Omental fat pad (tissue), 4 donors: ENCODE data around the gene STAG2. TPM values are rescaled to one million over a fixed set of nuclear protein-coding genes. Genes with fewer than 3 reads are reported as not detected.

Experiments used
- ATAC-seq: fragments of 150-250 bp; one replicate; pipeline ENCODE4 v1.9.1; 2016; ENCODE audit warnings: mild to moderate bottlenecking, moderate library complexity; ENCODE audit not compliant: low FRiP score
- DNase-seq: peaks from one replicate; pipeline ENCODE4 v3.0.0-alpha.2; 2019; ENCODE audit warnings: low spot score
- total RNA-seq, 4 donors: library from RNA; depleted of rRNA; stranded (reverse); fragments of >200 nt; gene quantifications; one replicate each; pipeline ENCODE4 v1.1.0, GENCODE V29; 2016
- TF ChIP-seq, protein P1 (sequence below), 3 donors: fragments of 450-650 bp; IDR thresholded peaks; one replicate each; pipeline ENCODE4 v1.5.1; 2016 to 2017; ENCODE audit warnings: antibody characterized with exemption in 3 of 3, mild to moderate bottlenecking in 3 of 3, moderate library complexity in 2 of 3

STAG2 gene
- total RNA-seq, 4 donors from 2014 or later, result 41.4 to 83.2 (median 58.9) TPM

- TF ChIP-seq, protein P1, sequence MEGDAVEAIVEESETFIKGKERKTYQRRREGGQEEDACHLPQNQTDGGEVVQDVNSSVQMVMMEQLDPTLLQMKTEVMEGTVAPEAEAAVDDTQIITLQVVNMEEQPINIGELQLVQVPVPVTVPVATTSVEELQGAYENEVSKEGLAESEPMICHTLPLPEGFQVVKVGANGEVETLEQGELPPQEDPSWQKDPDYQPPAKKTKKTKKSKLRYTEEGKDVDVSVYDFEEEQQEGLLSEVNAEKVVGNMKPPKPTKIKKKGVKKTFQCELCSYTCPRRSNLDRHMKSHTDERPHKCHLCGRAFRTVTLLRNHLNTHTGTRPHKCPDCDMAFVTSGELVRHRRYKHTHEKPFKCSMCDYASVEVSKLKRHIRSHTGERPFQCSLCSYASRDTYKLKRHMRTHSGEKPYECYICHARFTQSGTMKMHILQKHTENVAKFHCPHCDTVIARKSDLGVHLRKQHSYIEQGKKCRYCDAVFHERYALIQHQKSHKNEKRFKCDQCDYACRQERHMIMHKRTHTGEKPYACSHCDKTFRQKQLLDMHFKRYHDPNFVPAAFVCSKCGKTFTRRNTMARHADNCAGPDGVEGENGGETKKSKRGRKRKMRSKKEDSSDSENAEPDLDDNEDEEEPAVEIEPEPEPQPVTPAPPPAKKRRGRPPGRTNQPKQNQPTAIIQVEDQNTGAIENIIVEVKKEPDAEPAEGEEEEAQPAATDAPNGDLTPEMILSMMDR (IDR thresholded peaks at IDR 0.05), result no peak
- DNase-seq (no peak), ATAC-seq (no peak)
These were observed 531 bp downstream of the STAG2 start for GRCh38 chrX:123962006-123962467.

DNA sequence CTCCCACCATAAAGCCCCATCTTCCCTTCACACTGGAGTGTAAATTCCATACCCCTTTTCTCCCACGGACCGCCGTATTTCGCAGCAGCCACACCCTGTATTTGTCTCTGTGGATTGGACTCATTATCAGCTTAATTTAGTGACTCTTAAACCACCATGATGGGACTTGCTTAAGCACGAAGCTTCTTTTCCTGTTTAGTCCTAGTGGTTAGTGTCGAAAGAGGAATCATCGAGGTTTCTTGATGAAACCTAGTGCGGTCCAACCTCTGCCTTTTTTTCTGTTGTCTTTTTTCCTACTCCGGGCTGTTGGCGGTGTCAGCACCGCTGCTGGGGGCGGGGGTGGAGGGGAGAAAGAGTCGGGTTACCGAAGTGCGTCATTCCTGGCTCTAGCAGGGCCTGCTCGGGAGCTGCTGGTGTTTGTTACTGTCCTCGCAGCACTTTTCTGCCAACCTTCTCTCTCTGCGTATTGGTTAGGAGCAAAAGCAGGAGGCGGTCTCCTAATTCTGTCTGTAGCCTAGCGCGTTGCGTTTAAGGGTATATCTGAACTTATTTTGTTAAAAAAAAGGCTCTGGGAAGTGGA is 1.4 kb downstream of the STAG2 start:
- TF ChIP-seq, protein P1 (IDR thresholded peaks at IDR 0.05), result no peak
- ATAC-seq (peak; percentile 69), DNase-seq (peak; percentile 34)

DNA sequence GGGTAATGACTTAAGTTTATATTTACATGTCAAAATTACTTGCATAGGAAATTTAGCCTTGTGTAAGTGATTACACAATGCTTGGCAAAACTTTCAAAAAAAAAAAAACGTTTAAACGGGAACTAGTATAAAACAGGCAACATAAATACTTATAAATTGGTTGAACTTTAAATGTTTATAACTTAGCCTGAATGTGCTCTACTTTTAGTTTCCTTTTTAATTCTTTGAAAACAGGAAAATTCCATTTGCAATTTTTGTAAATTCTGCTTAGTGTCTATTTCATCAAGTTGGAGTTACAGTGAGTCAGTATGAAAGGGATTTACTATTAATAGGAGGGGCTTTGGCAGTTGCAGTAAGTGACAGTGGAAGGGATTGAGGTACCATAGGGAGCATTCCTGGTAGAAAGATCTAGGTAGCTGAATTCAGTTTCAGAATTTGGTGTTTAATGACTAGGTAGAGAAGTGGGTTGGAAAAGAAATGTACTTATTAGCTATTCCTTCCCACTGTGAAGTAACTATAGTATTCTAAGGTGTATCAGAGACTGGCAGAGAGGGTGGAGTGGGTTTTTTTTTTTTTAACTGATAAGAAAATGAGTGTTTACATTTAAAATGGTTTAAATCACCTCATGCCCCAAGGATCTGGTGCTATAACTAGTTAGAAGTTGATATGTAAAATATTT is 2.8 kb downstream of the STAG2 start:
- DNase-seq (no peak), ATAC-seq (no peak)
- TF ChIP-seq, protein P1 (IDR thresholded peaks at IDR 0.05), result no peak

DNA sequence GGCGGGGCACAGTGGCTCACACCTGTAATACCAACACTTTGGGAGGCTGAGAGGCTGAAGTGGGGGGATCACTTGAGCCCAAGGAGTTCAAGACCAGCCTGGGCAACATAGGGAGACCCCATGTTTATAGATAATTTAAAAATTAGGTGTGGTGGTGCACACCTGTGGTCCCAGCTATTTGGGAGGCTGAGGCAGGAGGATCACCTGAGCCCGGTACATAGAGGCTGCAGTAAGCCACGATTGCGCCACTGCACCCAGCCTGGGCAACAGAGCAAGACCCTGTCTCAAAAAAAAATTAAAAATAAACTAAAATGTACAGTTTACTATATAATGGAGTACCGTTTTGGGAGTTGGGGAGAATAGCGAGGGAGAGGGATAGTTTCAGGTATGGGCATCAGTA is 4.2 kb downstream of the STAG2 start:
- DNase-seq (no peak), ATAC-seq (no peak)
- TF ChIP-seq, protein P1 (IDR thresholded peaks at IDR 0.05), result no peak

GRCh38 chrX:123967497-123967896 is 6.0 kb downstream of the STAG2 start:
- DNase-seq (no peak), ATAC-seq (no peak)
- TF ChIP-seq, protein P1 (IDR thresholded peaks at IDR 0.05), result no peak

- DNase-seq (no peak), ATAC-seq (no peak)
- TF ChIP-seq, protein P1 (IDR thresholded peaks at IDR 0.05), result no peak
These were observed 7.0 kb downstream of the STAG2 start for GRCh38 chrX:123968383-123969050.
